Measurements from ENCODE around the gene NOP56. TPM values are rescaled to one million over a fixed set of nuclear protein-coding genes. Genes with fewer than 3 reads are reported as not detected.

The NOP56 gene, protein sequence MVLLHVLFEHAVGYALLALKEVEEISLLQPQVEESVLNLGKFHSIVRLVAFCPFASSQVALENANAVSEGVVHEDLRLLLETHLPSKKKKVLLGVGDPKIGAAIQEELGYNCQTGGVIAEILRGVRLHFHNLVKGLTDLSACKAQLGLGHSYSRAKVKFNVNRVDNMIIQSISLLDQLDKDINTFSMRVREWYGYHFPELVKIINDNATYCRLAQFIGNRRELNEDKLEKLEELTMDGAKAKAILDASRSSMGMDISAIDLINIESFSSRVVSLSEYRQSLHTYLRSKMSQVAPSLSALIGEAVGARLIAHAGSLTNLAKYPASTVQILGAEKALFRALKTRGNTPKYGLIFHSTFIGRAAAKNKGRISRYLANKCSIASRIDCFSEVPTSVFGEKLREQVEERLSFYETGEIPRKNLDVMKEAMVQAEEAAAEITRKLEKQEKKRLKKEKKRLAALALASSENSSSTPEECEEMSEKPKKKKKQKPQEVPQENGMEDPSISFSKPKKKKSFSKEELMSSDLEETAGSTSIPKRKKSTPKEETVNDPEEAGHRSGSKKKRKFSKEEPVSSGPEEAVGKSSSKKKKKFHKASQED
- total RNA-seq, result 381 and 386 TPM in 2 replicates

DNA sequence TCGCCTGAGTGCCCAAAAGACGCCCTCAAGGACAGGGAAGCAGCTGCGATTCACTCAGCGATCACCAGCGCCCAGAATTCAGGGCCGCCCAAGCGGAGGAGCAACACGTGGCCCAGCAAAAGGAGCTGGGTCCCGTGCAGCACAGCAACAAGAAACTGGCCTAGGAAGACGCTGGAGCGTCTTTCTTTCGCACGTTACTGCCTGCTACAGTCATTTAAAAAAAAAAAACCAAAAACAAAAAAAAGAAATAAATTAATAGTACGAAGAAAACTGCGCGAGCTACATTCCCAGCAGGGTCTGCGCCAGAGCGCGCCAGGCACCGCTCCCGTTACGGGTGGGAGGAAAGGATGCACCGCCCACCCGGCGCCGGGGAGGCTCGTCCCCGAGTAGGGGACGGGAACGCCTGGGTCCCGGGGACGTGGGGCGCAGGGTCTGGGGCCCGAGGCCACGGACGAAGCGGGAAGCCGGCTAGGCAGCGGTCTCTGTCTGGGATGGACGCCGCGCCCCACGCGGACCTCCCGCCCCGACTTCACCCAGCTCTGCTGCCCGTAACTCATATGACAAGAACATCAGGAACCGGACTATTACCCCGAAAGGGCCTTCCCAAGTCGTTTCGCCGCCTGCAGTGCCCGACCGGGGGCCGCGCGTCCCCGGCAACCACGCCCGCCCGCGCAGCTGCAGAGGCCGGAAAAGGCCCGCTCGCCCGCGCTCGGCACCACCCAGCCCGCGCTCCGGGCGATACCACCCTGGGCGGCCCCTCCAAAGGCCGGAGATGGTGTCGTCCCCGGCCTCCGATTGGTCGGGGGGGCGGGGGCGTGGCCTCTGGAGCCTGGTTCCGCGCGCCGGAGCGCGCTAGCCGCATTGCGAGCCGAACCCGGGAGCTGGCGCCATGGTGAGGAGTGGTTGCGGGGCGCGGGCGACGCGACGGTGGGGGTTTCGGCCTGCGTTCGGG is at the start of gene NOP56:
Gene NOP56 (plus strand): TSS at position 861 of the 952 bp plus-strand sequence. CDS start 29 bp downstream, at position 890.
- intact Hi-C loops (cut with micrococcal nuclease), result loop anchor here (1.0 to 5.0 kb wide), 10 partner anchors 12 to 1185 kb away; partner anchors contain the start of genes DNAAF9, IDH3B, LZTS3 and NSFL1C

DNA sequence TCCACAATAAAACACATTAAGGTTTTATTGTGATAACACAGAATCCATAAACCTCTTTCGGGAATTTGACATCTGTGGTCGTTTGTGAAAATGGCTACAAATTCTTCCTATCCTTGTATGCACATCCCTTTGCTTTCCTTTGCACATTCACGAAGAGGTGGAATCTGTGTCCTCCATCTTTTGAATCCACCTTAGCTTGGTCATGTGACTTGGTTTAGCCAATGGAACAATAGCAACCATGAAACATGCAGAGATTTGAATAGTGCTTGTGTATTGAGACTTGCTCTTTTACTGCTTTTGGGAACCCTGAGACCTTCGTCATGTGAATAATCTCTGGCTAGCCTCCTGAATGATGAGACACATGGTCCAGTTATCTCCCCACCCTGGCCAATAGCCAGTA is 49.7 kb upstream of the NOP56 start:
- intact Hi-C loops (cut with micrococcal nuclease), result no loop called here

DNA sequence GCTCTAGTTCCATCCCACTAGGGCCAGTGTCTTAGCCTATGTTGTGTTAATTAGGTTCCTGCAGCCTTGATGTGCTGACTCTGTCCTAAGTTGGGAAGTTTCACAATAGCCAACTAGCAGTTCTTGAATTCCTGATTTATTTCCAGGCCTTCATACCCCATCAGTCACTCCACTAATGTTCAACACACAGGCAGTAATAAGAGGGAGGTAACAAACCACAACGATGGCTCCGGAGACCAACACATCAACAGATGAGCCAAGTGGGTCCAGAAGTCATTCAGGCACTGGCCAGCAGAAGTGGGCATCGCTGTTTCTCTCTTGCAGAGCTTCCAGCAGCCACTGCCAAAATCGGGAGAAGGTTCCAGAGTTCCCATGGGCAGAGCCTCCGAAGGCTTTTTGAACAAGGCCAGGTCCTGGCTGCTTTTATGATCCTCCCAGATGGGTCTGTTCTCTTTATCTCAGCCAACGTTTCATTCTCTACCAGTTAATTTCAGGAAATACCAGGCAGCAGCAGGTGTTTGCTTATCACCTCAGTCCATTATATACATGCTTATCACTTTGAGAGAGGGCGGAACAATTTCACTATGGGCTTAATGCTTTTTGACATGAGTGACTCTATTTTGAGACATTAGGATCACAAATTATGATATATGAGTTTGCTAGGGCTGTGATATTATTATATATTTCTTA is 48.5 kb upstream of the NOP56 start:
- intact Hi-C loops (cut with micrococcal nuclease), result no loop called here

DNA sequence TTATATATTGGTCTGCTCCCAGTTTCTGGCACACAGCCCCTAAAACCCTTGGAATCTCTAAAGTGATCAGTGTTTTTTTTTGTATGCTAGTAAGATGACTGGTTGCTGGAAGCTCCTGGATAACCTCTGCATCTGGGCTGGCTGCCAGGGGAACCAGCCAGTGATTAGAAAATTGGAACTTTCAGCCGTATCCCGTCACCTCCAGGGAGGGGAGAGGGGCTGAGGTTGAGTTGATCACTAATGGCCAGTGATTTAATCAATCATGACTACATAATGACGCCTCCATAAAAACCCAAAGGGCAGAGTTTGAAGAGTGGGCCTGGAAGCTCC is 48.0 kb upstream of the NOP56 start:
- intact Hi-C loops (cut with micrococcal nuclease), result no loop called here

DNA sequence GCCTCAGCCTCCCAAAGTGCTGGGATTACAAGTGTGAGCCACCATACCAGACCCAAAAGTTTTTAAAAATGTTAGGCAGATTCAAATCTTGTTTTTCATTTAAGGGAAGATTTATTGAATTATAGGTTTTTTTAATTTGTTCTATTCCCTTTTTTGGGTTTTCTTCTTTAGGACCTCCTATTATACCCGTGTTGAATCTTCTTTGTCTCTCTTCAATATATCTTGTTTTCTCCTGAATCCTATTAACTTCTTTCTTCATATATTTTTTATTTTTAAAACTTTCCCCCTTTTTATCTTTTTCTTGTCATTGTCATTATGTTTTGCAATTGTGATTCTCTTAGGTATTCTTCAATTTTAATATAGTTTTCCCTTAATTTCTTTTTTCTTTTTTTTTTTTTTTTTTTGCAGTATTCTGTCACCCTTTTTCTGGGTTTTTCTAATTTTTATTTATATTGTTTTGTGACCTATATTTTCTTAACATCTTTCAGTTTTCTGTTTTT is 45.9 kb upstream of the NOP56 start:
- intact Hi-C loops (cut with micrococcal nuclease), result no loop called here

DNA sequence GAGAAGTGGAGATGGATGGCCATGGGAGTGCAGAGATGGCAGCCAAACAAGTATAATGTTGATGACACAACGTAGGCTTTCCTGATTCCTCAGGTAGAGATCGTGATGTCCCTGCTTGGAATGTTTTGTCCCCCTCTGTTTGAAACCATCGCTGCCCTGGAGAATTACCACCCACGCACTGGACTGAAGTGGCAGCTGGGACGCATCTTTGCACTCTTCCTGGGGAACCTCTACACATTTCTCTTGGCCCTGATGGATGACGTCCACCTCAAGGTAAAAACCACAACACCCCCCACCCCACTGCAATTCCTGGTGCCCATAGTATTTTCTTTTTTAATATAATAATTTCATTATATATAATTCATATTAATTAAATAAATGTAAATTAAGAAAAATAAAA is 42.1 kb upstream of the NOP56 start:
- intact Hi-C loops (cut with micrococcal nuclease), result no loop called here

DNA sequence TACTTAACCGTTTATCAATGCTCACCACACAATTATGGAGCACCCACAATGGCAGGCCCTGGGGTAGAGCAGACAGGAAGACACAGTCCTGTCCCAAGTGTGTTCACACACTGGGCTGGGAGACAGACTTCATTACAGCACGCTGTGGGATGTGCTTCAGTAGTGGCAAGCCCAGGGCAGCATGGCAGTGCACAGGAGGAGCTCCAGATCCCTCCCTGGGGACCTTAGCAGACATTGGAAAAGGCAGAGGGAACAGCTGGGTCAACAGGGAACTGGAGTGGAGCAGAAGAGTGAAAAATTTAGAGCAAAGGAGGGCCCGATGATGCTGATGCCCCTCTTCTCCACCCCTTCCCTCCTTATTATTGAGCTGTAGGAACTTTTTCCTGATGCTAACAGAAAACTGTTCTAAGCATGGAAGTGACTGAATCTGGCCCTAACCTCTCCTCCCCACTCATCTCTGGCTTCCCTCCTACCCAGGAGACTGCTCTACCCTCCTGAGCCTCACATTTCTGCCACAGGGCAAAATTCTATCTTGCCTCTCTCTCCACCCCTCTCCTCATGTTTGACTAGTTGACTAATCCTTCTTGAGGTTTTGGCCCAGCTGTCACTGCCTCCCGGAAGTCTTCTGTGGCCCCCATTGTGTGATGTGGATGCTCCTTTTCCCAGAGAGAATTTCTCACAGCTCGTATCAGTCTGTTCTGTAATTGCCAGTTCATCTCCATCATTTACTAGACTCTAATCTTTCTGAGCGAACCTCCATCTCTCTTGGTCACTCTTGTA is 41.3 kb upstream of the NOP56 start:
- intact Hi-C loops (cut with micrococcal nuclease), result no loop called here

DNA sequence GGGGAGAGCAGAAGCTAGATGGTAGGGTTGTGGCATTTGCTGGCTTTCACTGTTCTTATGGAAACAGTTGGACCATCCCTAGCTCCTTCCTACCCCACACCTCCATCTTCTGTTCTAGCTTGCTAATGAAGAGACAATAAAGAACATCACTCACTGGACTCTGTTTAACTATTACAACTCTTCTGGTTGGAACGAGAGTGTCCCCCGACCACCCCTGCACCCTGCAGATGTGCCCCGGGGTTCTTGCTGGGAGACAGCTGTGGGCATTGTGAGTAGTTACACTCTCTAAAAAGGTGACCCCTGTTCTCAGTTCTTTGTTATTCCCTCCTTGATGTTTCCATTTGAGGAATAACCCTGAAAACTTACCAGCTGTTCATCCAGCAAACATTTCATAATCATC is 40.4 kb upstream of the NOP56 start:
- intact Hi-C loops (cut with micrococcal nuclease), result no loop called here

DNA sequence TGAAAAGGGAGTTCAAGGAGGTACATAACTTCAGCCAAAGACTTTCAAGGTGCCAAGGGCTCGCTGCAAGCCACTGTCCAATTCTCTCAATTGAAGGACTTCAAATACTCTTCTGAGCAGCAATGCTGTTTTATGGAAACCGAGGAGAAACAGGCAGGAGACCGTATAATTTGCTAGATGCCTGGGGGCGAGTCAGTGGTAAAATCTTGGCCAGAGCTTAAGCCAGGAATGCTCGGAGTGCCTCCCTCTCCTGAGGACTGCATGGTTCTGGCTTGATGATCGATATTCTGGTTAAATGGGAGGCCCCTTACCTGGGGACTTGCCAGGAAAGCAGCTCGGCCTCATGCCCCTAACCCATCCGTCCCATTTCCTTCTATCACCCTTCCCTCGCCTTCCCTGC is 35.8 kb upstream of the NOP56 start:
- intact Hi-C loops (cut with micrococcal nuclease), result no loop called here

DNA sequence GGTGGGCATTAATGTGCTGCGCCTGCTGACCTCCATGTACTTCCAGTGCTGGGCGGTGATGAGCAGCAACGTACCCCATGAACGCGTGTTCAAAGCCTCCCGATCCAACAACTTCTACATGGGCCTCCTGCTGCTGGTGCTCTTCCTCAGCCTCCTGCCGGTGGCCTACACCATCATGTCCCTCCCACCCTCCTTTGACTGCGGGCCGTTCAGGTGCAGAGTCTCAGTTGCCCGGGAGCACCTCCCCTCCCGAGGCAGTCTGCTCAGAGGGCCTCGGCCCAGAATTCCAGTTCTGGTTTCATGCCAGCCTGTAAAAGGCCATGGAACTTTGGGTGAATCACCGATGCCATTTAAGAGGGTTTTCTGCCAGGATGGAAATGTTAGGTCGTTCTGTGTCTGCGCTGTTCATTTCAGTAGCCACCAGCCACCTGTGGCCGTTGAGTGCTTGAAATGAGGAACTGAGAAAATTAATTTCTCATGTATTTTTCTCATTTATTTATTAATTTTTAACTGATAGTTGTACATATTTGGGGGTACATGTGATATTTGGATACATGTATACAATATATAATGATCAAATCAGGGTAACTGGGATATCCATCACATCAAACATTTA is 35.2 kb upstream of the NOP56 start:
- intact Hi-C loops (cut with micrococcal nuclease), result no loop called here

DNA sequence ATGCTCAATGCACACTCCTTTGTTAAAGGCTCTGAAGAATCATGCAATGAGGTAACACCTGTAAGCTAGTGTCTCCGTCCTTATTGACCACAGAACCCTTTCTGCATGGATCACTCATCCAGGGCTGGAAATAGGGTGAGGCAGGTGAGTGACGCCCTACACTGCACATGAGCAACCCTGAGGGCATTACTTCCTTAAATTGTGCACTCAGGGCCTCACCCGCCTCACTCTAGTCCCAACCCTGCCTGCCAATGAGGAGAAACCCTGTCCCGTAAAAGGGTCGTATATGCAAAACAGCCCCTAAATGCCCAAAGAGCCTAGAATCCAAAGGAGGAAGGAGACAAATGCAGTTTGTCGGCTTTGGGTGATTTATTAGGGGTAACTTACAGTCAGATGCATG is 33.6 kb upstream of the NOP56 start:
- intact Hi-C loops (cut with micrococcal nuclease), result no loop called here

DNA sequence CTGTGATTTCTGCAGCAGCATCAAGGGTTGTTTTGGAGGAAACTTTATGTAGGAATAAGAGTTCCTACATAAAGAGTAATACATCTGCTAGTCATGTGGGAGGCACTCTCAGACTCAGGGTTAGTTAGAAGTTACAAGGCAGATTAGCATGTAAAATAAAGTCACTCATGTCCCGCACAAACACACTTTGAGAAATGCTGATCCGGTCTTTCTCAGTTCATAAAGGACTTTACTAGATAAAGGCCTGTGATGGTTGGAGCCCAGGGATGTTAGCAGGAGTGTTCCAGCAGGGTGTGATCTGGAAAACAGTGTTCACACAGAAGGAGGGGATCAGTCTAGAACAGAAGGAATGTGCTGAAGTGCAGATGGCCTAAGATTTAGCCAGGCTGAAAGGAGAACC is 33.1 kb upstream of the NOP56 start:
- intact Hi-C loops (cut with micrococcal nuclease), result no loop called here

DNA sequence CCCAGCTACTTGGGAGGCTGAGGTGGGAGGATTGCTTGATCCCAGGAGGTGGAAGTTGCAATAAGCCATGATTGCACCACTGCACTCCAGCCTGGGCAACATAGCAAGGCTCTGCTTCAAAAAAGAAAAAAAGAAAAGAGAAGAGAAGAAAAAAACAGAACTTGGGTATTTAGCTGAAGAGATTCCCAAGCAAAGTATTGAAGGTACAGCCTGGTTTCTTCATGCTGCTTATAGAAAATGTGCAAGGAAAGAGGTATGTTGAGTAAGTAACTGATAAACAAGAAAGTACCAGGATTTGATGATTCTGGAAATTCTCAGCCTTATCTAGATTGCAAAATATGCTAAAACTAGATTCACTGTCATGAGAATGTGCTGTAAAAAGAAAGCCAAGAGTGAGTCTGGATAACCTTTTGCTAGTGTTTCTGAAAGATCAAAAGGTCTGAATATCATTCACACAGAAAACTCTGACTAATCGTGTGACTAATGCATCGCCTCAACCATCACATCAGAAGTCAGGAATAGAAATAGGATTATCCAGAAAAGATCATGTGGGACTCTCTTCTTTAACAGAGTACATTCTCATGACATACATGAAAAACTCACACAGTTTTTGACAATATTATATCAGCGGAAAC is 32.4 kb upstream of the NOP56 start:
- intact Hi-C loops (cut with micrococcal nuclease), result no loop called here

DNA sequence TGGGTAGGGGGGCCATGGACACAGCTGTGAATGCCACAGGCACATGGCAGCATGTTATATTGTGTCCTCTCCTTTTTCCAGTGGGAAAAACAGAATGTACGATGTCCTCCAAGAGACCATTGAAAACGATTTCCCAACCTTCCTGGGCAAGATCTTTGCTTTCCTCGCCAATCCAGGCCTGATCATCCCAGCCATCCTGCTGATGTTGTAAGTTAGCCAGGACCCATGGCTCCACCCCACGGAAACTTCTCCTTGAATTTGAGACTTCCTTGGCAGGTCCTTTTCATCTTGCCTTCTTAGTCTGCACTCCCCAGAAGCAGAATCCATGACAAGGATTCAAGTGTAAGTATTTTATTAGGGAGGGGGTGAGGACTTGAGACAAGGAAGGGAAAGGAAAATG is 28.2 kb upstream of the NOP56 start:
- intact Hi-C loops (cut with micrococcal nuclease), result no loop called here

DNA sequence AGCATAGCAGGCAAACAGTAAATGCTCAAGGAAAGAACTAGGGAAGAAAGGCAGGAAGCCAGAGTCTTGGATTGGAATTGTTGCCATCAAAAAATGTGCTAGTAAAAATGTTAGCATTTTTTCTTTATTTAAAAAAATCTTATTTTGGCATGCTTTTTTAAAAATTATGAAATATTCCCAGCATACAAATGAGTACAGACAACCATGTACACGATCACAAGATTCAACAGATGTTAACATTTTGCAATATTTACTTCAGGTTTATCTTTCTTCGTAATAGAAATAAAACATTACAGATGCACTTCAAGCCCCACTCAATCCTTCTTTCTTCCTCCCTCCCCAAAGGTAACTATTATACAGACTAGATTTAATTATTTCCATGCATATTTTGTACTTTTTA is 27.4 kb upstream of the NOP56 start:
- intact Hi-C loops (cut with micrococcal nuclease), result no loop called here

DNA sequence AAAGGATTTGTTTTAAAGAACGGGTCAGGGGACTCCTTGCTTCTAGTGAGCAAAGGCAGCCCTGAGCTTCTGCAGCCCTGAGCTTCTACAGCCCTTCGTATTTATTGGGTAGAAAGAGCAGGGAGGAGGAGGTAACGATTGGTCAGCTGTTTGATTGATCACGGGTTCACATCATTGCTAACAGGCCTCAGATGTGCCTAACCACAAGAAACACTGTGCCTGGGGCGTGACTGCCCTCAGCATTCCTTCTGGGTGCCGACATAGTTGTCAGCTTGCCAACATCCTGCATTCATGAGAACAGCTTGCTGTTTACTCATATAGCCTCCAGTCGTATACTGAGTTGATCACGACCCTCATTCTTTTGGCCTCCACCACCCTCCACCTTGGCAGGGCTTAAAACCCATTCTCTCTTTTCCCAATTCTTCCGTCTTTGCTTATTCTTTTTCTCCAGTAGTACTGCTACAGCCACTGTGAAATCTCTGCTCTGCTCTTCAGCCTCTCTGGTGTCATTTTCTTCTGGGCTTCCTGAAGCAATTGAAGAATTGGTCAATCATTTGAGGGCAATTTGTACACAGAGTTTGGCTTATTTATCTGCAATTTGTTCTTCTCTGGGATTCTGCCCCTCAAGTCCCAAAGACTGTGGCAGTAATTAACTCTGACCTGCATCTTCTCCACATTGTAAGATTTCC is 25.4 kb upstream of the NOP56 start:
- intact Hi-C loops (cut with micrococcal nuclease), result no loop called here

DNA sequence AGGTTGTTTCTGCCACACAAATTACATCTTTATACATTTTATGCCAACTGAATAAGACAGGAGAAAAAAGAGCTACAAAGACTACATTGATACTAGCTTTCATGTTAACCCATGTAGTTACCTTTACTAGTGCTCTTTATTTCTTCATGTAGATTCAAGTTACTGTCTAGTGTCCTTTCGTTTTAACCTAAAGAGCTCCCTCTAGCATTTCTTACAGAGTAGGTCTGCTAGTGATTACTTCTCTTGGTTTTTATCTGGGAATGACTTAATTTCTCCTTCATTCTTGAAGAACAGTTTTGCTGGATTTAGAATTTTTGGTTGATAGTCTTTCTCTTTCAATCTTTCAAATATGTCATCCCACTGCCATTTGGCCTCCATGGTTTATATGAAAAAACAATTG is 21.2 kb upstream of the NOP56 start:
- intact Hi-C loops (cut with micrococcal nuclease), result no loop called here

DNA sequence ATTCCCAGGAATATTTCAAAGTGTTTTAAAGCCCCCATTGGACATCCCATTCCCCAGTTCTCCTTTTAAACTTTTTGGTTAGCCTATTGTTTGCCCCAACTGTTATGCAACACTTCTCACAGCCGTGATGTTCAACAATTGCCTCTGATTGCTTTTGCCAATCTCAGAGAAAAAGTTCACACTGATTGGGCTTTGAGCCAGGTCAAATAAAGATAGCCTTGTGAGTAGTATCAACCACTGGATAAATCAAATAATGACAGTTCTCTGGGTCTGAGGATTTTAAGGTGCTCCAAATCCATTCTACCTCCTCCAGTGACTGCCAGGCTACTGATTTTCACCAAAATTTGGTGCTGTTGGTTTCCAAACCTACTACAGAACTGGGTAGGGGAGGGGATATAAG is 19.1 kb upstream of the NOP56 start:
- intact Hi-C loops (cut with micrococcal nuclease), result no loop called here

DNA sequence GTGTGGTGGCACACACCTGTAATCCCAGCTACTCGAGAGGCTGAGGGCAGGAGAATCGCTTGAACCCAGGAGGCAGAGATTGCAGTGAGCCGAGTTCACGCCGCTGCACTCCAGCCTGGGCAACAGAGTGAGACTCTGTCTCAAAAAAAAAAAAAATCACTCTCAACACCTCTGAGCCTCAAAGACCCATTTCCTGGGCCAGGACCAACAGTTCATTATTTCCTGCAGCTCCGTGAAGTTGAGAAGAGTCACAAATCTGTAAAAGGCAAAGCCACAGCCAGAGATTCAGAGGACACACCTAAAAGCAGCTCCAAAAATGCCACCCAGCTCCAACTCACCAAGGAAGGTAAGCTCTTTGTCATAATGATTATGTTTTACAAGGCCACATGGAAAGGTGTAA is 15.2 kb upstream of the NOP56 start:
- intact Hi-C loops (cut with micrococcal nuclease), result no loop called here

All from T-helper 1 cell treated with Interleukin-12 subunit alpha and Interleukin-12 subunit beta and Interleukin-4 antibody, amounts not matched to agents 30 ng/mL and 1 ng/mL, for 36 hours (primary cell).